ENCODE results near the gene NCKAP5.
A peak's percentile ranks its signal among the peaks of the same experiment; 100 is the strongest.

Gene NCKAP5

GRCh38 chr2:132758995-132759394 is 809.3 kb downstream of the NCKAP5 start:
- no peak for TF ChIP-seq POLR2AphosphoS5 (IDR thresholded peaks at IDR 0.05; ENCODE audit: low read depth, low read length)
- no peak for TF ChIP-seq POLR2A (IDR thresholded peaks at IDR 0.05; ENCODE audit: low read depth, low read length)
- TF ChIP-seq TAF1 (IDR thresholded peaks at IDR 0.05; ENCODE audit: borderline replicate concordance, low read depth, low read length): no peak
- FAIRE-seq (no peak), DNase-seq (ENCODE audit: insufficient read length) (no peak)

- FAIRE-seq (peak; percentile 9), DNase-seq (ENCODE audit: insufficient read length) (no peak)
- TF ChIP-seq POLR2AphosphoS5 (IDR thresholded peaks at IDR 0.05; ENCODE audit: low read depth, low read length) (no peak), TAF1 (IDR thresholded peaks at IDR 0.05; ENCODE audit: borderline replicate concordance, low read depth, low read length) (no peak), POLR2A (IDR thresholded peaks at IDR 0.05; ENCODE audit: low read depth, low read length) (no peak)
Measured at GRCh38 chr2:132757676-132758075, 810.6 kb downstream of the NCKAP5 start.

- DNase-seq (ENCODE audit: insufficient read length): no peak
- no peak for TF ChIP-seq TAF1 (IDR thresholded peaks at IDR 0.05; ENCODE audit: borderline replicate concordance, low read depth, low read length)
- TF ChIP-seq POLR2AphosphoS5 (IDR thresholded peaks at IDR 0.05; ENCODE audit: low read depth, low read length): no peak
- no peak for FAIRE-seq
Measured at GRCh38 chr2:132757002-132757589, 811.2 kb downstream of the NCKAP5 start.

GRCh38 chr2:132754867-132755472 is 813.3 kb downstream of the NCKAP5 start:
- DNase-seq (ENCODE audit: insufficient read length) (no peak), FAIRE-seq (peak; percentile 63)
- TF ChIP-seq TAF1 (IDR thresholded peaks at IDR 0.05; ENCODE audit: borderline replicate concordance, low read depth, low read length): no peak
- no peak for TF ChIP-seq POLR2AphosphoS5 (IDR thresholded peaks at IDR 0.05; ENCODE audit: low read depth, low read length)
- no peak for TF ChIP-seq POLR2A (IDR thresholded peaks at IDR 0.05; ENCODE audit: low read depth, low read length)

- no peak for DNase-seq (ENCODE audit: insufficient read length)
- no peak for TF ChIP-seq POLR2A (IDR thresholded peaks at IDR 0.05; ENCODE audit: low read depth, low read length)
- no peak for TF ChIP-seq POLR2AphosphoS5 (IDR thresholded peaks at IDR 0.05; ENCODE audit: low read depth, low read length)
- TF ChIP-seq TAF1 (IDR thresholded peaks at IDR 0.05; ENCODE audit: borderline replicate concordance, low read depth, low read length): no peak
- no peak for FAIRE-seq
Measured at GRCh38 chr2:132754392-132754791, 813.9 kb downstream of the NCKAP5 start.

- TF ChIP-seq TAF1 (IDR thresholded peaks at IDR 0.05; ENCODE audit: borderline replicate concordance, low read depth, low read length): no peak
- no peak for TF ChIP-seq POLR2AphosphoS5 (IDR thresholded peaks at IDR 0.05; ENCODE audit: low read depth, low read length)
- no peak for TF ChIP-seq POLR2A (IDR thresholded peaks at IDR 0.05; ENCODE audit: low read depth, low read length)
- no peak for FAIRE-seq
Measured at GRCh38 chr2:132752421-132753206, 815.6 kb downstream of the NCKAP5 start.

GRCh38 chr2:132751836-132752235 is 816.4 kb downstream of the NCKAP5 start:
- DNase-seq (ENCODE audit: insufficient read length) (no peak), FAIRE-seq (no peak)
- TF ChIP-seq POLR2A (IDR thresholded peaks at IDR 0.05; ENCODE audit: low read depth, low read length) (no peak), POLR2AphosphoS5 (IDR thresholded peaks at IDR 0.05; ENCODE audit: low read depth, low read length) (no peak), TAF1 (IDR thresholded peaks at IDR 0.05; ENCODE audit: borderline replicate concordance, low read depth, low read length) (no peak)

More at GRCh38 chr2:132752421-132753206, 815.6 kb downstream of the NCKAP5 start:
- DNase-seq (ENCODE audit: insufficient read length): no peak

DNA sequence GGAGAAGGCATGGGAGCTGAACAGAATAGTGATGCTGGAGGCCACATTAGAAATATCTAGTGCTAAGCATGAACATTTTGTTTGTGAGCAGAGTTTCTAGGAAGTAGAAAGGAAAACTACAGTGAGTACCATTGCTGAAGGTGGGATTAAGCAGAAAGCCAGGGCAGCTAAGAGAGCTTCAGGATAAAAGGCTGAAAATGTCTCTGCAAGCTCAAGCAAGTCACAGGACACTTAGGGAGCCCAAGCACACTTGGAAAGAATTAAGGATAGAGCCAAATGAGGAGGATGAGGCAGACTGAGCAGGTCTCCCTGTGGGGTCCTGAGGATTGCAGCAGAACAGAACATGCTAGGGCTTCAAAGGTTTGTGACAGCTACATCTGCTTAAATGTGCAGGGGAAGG is 817.7 kb downstream of the NCKAP5 start:
- DNase-seq (ENCODE audit: insufficient read length): no peak
- TF ChIP-seq TAF1 (IDR thresholded peaks at IDR 0.05; ENCODE audit: borderline replicate concordance, low read depth, low read length) (no peak), POLR2AphosphoS5 (IDR thresholded peaks at IDR 0.05; ENCODE audit: low read depth, low read length) (no peak), POLR2A (IDR thresholded peaks at IDR 0.05; ENCODE audit: low read depth, low read length) (no peak)
- no peak for FAIRE-seq

DNA sequence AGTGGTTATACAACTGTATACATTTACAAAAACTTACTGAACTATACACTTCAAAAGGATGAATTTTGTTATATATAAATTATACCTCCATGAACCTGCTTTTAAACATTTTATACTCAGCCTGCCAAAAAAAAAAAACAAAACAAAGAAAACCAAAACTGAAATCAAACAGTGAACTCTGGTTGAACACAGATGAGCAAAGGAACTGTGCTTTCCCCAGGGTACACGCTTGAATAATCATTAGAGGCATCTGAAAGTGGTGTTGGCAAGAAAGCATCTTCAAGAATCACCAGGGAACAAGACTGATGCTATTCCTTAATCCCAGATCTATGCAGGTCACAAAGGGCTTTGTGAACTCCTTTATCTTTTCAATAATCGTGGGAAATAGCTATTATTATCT is 821.2 kb downstream of the NCKAP5 start:
- DNase-seq (ENCODE audit: insufficient read length) (no peak), FAIRE-seq (peak; percentile 44)
- TF ChIP-seq TAF1 (IDR thresholded peaks at IDR 0.05; ENCODE audit: borderline replicate concordance, low read depth, low read length): no peak
- no peak for TF ChIP-seq POLR2AphosphoS5 (IDR thresholded peaks at IDR 0.05; ENCODE audit: low read depth, low read length)
- no peak for TF ChIP-seq POLR2A (IDR thresholded peaks at IDR 0.05; ENCODE audit: low read depth, low read length)

DNA sequence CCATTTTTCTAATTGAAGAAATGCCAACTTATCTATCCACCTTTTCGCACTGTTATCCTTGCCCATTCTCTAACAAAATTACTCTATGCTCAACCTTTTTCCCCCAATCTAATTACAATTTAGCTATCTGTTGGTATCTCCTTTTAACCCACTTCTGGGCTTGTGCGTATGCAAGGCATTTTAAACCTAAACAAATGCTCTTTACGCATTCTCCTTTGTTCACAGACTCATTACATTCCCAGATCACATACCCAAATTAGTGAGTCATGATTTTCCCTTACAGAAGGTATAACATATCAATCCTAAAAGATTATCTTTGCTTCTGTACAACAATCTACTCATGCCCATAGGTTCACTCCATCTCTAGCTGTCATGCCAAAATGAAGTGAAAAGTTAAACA is 826.5 kb downstream of the NCKAP5 start:
- FAIRE-seq (no peak), DNase-seq (ENCODE audit: insufficient read length) (no peak)
- no peak for TF ChIP-seq POLR2A (IDR thresholded peaks at IDR 0.05; ENCODE audit: low read depth, low read length)
- no peak for TF ChIP-seq TAF1 (IDR thresholded peaks at IDR 0.05; ENCODE audit: borderline replicate concordance, low read depth, low read length)
- no peak for TF ChIP-seq POLR2AphosphoS5 (IDR thresholded peaks at IDR 0.05; ENCODE audit: low read depth, low read length)

- FAIRE-seq (no peak), DNase-seq (ENCODE audit: insufficient read length) (no peak)
- no peak for TF ChIP-seq POLR2A (IDR thresholded peaks at IDR 0.05; ENCODE audit: low read depth, low read length)
- TF ChIP-seq TAF1 (IDR thresholded peaks at IDR 0.05; ENCODE audit: borderline replicate concordance, low read depth, low read length): no peak
- TF ChIP-seq POLR2AphosphoS5 (IDR thresholded peaks at IDR 0.05; ENCODE audit: low read depth, low read length): no peak
Measured at GRCh38 chr2:132740081-132740720, 828.1 kb downstream of the NCKAP5 start.

Data from GM12892 (cell line).